PC-3 (cell line): ENCODE results near the gene FARP1. TPM values are rescaled to one million over a fixed set of nuclear protein-coding genes. Genes with fewer than 3 reads are reported as not detected.

Experiments used
- ATAC-seq: fragments of 200-7000 bp; cut with Tn5 transposase; 2 replicates; pipeline ENCODE4 v1.9.1; 2020; ENCODE audit warnings: mild to moderate bottlenecking, moderate library complexity
- BruUV-seq: library from RNA; stranded (reverse); fragments of 400-500 nt; replicated peaks from 2 replicates; lab custom pipeline; 2021; lab: Mats Ljungman, UMichigan
- CTCF ChIA-PET: fragments of 300-600 bp; sonication (Branson Sonifier 250); formaldehyde crosslinking; loops from one replicate; lab custom pipeline; 2022; ENCODE audit warnings: antibody characterized with exemption; lab: Charles Lee
- POLR2A ChIA-PET: fragments of 300-600 bp; sonication (Branson Sonifier 250); formaldehyde crosslinking; loops from one replicate; lab custom pipeline; 2022; ENCODE audit warnings: antibody characterized with exemption; ENCODE audit not compliant: unreplicated experiment; lab: Charles Lee
- DNase-seq: peaks from one replicate; pipeline ENCODE4 v3.0.0-alpha.2; 2015
- H2AFZ ChIP-seq: fragments of 300-600 bp; sonication (generic); 2 replicates; pipeline ENCODE4 v1.6.0; 2016; ENCODE audit warnings: antibody characterized with exemption, low read length
- H3F3A ChIP-seq: fragments of 300-600 bp; sonication (generic); one replicate; pipeline ENCODE4 v1.6.0; 2017; ENCODE audit warnings: antibody characterized with exemption, low read length, control low read depth, mild to moderate bottlenecking; ENCODE audit not compliant: unreplicated experiment
- H3K27ac ChIP-seq: fragments of 300-600 bp; sonication (generic); 2 replicates; pipeline ENCODE4 v1.5.1; 2016; ENCODE audit warnings: mild to moderate bottlenecking, low read length
- H3K27me3 ChIP-seq: fragments of 300-600 bp; sonication (generic); 2 replicates; pipeline ENCODE4 v1.6.1; 2016; ENCODE audit warnings: low read length, mixed read lengths
- H3K36me3 ChIP-seq: fragments of 300-600 bp; sonication (generic); 2 replicates; pipeline ENCODE4 v1.6.1; 2016; ENCODE audit warnings: low read depth, mixed run types, low read length, mixed read lengths
- H3K4me1 ChIP-seq: fragments of 300-600 bp; sonication (generic); 2 replicates; pipeline ENCODE4 v1.5.1; 2016; ENCODE audit warnings: low read length; ENCODE audit not compliant: insufficient read depth
- H3K4me2 ChIP-seq: fragments of 300-600 bp; sonication (generic); 2 replicates; pipeline ENCODE4 v1.6.0; 2016; ENCODE audit warnings: low read length
- H3K4me3 ChIP-seq: fragments of 300-600 bp; sonication (generic); 2 replicates; pipeline ENCODE4 v1.5.1; 2016; ENCODE audit warnings: mild to moderate bottlenecking, low read length, mixed read lengths
- H3K79me2 ChIP-seq: fragments of 300-600 bp; sonication (generic); 2 replicates; pipeline ENCODE4 v1.6.1; 2017; ENCODE audit warnings: low read length, mixed read lengths
- H3K9ac ChIP-seq: fragments of 300-600 bp; sonication (generic); 2 replicates; pipeline ENCODE4 v1.6.0; 2016; ENCODE audit warnings: mild to moderate bottlenecking, low read length
- H3K9me2 ChIP-seq: fragments of 300-600 bp; sonication (generic); replicated peaks from 2 replicates; pipeline ENCODE4 v1.6.1; 2016; ENCODE audit warnings: mixed run types, low read length, mixed read lengths
- H3K9me3 ChIP-seq: fragments of 300-600 bp; sonication (generic); 2 replicates; pipeline ENCODE4 v1.6.1; 2016; ENCODE audit warnings: low read length, mixed read lengths
- H4K20me1 ChIP-seq: fragments of 300-600 bp; sonication (generic); 2 replicates; pipeline ENCODE4 v1.6.1; 2016; ENCODE audit warnings: low read length, mixed read lengths
- CTCF ChIP-seq: fragments of 300-600 bp; sonication (generic); conservative IDR thresholded peaks from 2 replicates; pipeline ENCODE4 v1.5.1; 2017; ENCODE audit warnings: antibody characterized with exemption, low read depth, mild to moderate bottlenecking, low read length
- EZH2 ChIP-seq: fragments of 300-600 bp; sonication (generic); IDR thresholded peaks from one replicate; pipeline ENCODE4 v1.6.1; 2017; ENCODE audit warnings: antibody characterized with exemption, mild to moderate bottlenecking, low read length; ENCODE audit not compliant: unreplicated experiment
- EZH2phosphoT487 ChIP-seq: fragments of 300-600 bp; sonication (generic); IDR thresholded peaks from 2 replicates; pipeline ENCODE4 v1.6.1; 2018; ENCODE audit warnings: mild to moderate bottlenecking, antibody characterized with exemption, low read length, borderline replicate concordance
- intact Hi-C: fragments of 100-400 bp; cut with micrococcal nuclease; formaldehyde crosslinking; loops from 2 replicates; pipeline ENCODE4 v1.9.0; 2023
- total RNA-seq: library from RNA; depleted of rRNA; stranded (reverse); fragments of >200 nt; gene quantifications from 2 replicates; pipeline ENCODE4 v1.2.3, GENCODE V29; 2014

The FARP1 gene
- total RNA-seq, 1 experiment from 2014 or later, result 18.2 TPM

GRCh38 chr13:98299966-98300350, 157.1 kb downstream of the FARP1 start:
- TF ChIP-seq EZH2phosphoT487 (no peak), EZH2 (no peak), CTCF (no peak)
- Histone ChIP-seq H2AFZ (no peak overlapping the region), H3K9me2 (no peaks in the 10 kb centered on the region), H3K4me3 (no peak overlapping the region), H3K27ac (peak overlapping the region; percentile 95; the same call in 1 of the 2 replicates), H3K9ac (no peak overlapping the region), H3K27me3 (no peaks in the 10 kb centered on the region), H3F3A (no peaks in the 10 kb centered on the region), H3K4me1 (peaks cover 31% of the 10 kb centered on the region), H3K79me2 (peaks cover 11% of the 10 kb centered on the region; the same call in 1 of the 2 replicates), H3K4me2 (no peak overlapping the region), H4K20me1 (no peaks in the 10 kb centered on the region), H3K36me3 (no peaks in the 10 kb centered on the region), H3K9me3 (no peaks in the 10 kb centered on the region)
- ChIA-PET CTCF (no interaction called here), POLR2A (interaction anchor here (0.6 kb wide), 2 partner anchors 25 to 420 kb away, joined by 4 read pairs; no protein-coding TSS in a partner anchor)
- DNase-seq (no peak), ATAC-seq (no peak)
- intact Hi-C loops, result loop anchor here (5.0 kb wide), 1 partner anchor 158 kb away; the partner anchor contains the start of gene FARP1
- BruUV-seq, result no TSS peak

GRCh38 chr13:98300956-98301641, 158.2 kb downstream of the FARP1 start:
- H3K9ac ChIP-seq, result peak overlapping the region; percentile 63
- BruUV-seq, result TSS peak; percentile 55
- ChIA-PET CTCF (no interaction called here), POLR2A (interaction anchor here (0.7 kb wide), 1 partner anchor 85 kb away, joined by 5 read pairs; no protein-coding TSS in a partner anchor)
- intact Hi-C loops, result loop anchor here (1.0 to 5.0 kb wide), 2 partner anchors 87 to 159 kb away; partner anchors contain the start of gene FARP1
- H3K9me3 ChIP-seq, result no peaks in the 10 kb centered on the region
- TF ChIP-seq EZH2, result no peak
- H3K36me3 ChIP-seq, result no peaks in the 10 kb centered on the region
- H3K27ac ChIP-seq, result peak overlapping the region; percentile 95
- peak overlapping the region; percentile 54 for H3K4me3 ChIP-seq
- H3F3A ChIP-seq, result no peaks in the 10 kb centered on the region
- DNase-seq (peak; percentile 76), ATAC-seq (peak; percentile 83)
- H4K20me1 ChIP-seq, result no peaks in the 10 kb centered on the region
- H3K79me2 ChIP-seq, result peaks cover 11% of the 10 kb centered on the region; the same call in 1 of the 2 replicates
- H3K4me2 ChIP-seq, result peak overlapping the region; percentile 70
- H3K4me1 ChIP-seq, result peaks cover 31% of the 10 kb centered on the region
- H2AFZ ChIP-seq, result peak overlapping the region; percentile 66
- no peaks in the 10 kb centered on the region for H3K27me3 ChIP-seq
- H3K9me2 ChIP-seq, result no peaks in the 10 kb centered on the region

GRCh38 chr13:98301721-98302120, 158.8 kb downstream of the FARP1 start:
- Histone ChIP-seq H3K27me3 (no peaks in the 10 kb centered on the region), H3K9me3 (no peaks in the 10 kb centered on the region), H3K9me2 (no peaks in the 10 kb centered on the region), H4K20me1 (no peaks in the 10 kb centered on the region), H3K27ac (peak overlapping the region; percentile 95), H3K4me3 (peak overlapping the region; percentile 54), H3K79me2 (peaks cover 11% of the 10 kb centered on the region; the same call in 1 of the 2 replicates), H3K36me3 (no peaks in the 10 kb centered on the region), H3K4me1 (peaks cover 31% of the 10 kb centered on the region), H3F3A (no peaks in the 10 kb centered on the region), H3K4me2 (peak overlapping the region; percentile 70), H3K9ac (peak overlapping the region; percentile 63), H2AFZ (peak overlapping the region; percentile 66)
- ChIA-PET CTCF (no interaction called here), POLR2A (no interaction called here)
- BruUV-seq, result no TSS peak
- intact Hi-C loops, result loop anchor here (1.0 to 5.0 kb wide), 2 partner anchors 87 to 159 kb away; partner anchors contain the start of gene FARP1
- DNase-seq, result peak; percentile 78
- ATAC-seq, result peak; percentile 77
- TF ChIP-seq EZH2 (no peak), EZH2phosphoT487 (no peak), CTCF (no peak)
